Measurements from ENCODE around the gene WEE1.
"Not testable (repeated sequence)": the region's sequence is repeated elsewhere in the genome, so short reads cannot be mapped to it uniquely, and the experiment has no call there.

Gene WEE1

DNA sequence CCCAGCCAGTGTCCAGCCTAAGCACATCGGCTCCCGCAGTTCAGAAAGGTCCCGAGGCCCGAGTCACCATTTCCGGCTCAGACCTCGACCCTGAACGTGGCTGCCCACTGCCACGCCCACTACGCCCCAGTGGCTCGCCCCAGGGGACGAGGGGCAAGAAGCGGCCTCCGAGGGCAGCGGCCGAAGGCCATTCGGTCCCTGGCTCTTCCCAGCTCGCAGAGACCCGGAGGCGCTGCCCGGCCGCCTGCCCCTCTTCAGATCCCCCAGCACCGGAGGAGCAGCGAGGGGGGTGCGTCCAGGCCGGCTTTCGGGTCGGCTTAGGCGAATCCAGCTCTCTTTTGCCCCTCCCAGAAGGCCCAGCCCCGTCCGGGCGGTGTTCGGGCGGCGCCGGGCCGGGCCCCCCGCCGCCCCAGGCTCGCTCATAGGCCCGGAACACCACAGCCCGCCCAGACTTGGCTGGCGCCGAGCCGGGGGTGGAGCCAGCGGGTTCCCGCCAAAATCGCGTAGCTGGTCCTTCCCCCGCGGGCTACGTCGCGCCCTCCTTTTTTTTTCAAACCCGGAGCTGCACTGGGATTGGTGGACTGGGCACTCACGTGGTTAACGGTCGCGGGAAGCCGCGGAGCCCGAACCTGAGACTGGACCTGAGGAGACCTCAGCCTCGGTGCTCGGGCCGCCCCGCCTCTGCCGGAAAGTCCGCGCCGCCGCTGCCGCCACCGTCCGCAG lies at the start of gene WEE1:
Gene WEE1 (plus strand): TSS at position 619 of the 723 bp plus-strand sequence. CDS start 264 bp downstream, outside the sequence.
- DNase-seq = peak; percentile 99

DNA sequence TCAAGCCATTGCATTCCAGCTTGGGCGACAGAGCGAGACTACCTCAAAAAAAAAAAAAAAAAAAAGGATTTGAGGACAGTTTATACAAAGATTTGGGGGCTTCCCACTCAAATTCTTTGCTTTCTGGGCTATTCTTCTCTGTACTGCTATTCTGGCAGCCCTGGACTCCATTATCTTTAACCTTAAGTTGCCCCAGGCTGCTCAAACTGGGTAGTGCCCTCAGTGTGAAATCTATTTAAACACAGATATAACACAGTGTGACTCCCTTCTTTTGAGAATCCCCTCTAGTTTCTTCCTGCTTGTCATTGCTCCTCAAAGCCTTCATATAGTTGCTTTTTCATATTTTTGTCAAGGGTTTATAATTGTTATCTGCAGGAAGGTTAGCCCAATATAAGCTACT lies 49.5 kb upstream of the WEE1 start:
- DNase-seq = no peak

DNA sequence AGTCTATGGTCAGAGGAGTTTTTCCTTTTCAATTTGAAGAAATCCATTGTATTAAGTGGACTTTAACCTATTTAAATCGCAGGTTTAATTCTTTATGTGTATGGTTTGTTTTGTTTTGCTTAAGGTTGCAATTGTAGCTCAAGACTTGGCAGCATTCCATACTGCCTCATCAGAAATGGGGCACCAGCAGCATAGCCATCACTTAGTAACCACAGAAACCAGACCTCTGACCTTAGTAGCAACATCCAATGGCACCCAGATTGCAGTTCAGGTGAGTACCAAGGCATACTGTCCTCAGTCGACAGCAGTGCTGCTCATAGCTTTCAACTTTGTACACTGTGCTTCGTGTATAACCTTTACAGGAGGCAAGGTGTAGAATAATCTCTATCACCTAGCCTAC lies 48.4 kb upstream of the WEE1 start:
- DNase-seq = no peak

DNA sequence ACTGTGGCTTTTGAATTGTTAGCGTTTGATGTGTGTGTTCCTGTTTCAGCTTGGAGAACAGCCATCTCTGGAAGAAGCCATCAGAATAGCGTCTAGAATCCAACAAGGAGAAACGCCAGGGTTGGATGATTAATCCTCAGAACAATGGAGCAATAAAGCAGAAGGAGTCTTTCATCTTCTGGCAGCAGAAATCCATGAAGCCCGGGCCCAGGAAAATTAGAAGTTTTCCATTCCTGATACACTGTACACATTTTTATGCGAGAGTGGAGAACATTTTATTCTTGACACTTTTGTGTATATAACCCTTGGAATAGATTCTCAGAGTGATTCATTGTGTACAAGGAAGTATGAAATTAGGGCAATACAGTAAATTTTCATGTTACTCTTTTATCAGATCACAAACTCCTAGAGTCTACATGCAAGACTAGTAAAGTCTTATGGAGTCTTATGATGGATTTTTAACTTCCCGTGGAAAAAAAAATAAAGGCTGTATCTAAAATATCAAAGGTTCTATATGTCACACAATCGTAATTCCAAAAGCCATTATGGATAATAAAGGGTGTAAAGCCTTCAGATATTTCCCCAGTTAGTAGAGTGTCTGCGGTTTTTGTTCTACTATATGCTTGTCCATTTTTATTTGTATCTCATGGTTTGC lies 45.9 kb upstream of the WEE1 start:
- peak; percentile 88 for DNase-seq

DNA sequence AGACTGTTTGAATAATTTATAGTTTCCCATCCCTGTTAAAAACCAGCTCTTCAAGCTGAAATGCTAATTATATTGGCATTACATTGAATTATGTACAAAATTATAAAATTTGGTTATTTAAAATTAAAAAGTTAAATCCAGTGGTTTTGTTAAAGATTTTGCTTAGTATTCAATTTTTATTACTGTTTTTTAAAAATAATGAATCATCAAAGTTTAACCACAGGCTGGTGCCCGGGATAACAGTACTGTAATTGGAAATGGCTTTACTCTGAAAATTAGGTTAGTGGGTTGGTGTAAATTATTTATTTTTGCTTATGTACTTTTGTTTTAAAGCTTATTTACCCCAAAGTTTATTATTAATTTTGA lies 45.4 kb upstream of the WEE1 start:
- DNase-seq = no peak

DNA sequence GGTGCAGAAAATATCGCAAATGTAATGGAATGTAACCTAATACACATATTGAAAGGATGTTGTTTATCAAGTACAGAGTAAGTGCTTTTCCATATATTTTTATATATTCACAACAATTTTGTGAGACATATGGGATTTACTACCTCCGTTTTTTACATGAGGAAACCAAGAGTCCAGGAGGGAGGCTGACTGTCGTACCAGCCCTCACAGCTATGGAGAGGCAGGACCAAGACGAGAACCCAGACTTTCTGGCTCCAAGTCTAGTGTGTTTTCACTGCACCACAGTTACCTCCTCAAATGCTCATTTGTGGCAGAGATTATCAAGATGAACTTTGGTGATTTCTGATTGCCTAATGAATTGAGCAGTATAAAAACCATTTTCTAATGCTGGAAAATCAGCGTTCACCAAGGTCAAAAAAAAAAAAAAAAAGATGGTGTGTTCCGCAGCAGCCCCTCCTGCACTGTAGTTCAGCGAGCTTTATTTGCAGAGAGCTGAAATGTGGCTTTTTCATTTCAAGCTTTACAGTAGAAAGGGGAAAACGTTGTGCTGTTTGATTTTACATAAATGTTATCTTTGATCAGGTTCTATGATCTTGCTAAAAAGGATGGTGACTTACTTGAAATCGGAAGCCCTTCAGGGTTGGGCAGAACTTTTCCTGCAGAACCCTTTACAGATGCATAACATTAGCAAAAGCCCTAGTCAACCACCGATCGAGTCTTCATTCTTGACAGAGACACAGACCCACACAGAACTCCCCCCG lies 44.7 kb upstream of the WEE1 start:
- no peak for DNase-seq

DNA sequence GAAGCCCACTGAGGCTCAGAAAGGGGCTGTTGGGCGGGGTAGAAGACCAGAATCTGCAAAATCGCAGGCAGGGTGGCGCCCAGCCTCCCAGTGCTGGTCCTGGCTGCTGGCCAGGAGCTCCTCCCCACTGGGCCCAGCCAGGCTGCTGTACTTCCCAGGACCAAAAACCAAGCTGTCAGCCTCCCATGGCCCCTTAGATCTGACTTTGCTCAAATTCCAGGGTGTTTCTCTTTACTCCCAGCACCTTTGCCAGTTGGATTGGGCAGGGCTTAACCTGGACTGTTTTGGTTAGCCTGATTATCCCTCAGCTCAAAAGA lies 44.2 kb upstream of the WEE1 start:
- no peak for DNase-seq

DNA sequence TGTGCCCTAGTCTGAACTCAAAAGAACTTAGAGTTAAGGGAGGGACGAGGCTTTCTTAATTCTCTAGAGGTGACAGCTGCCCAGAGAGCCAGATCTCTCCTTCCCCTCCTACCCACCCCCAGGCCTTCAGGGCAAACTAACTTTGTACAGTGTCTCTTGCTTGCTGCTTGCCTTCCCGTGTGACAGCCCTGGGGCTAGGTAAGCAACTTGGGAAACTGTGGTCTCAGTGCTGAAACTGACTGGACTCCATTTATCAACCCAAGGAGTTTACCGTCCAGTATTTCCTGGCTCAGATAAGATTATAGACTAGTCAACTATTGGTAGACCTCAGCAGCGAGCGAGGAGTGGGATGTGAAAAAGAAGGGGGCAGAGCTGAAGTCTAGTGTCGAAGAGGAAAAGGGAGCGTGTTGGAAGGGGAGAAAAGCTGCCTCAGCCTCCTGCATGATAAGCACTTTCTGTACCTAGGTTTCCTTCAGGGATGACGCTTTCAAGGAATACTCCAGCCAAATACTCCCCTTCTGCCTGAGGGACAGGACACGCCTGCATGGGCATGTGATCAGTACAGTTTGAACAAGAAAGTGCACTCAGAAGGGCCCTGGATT lies 43.3 kb upstream of the WEE1 start:
- DNase-seq = no peak

DNA sequence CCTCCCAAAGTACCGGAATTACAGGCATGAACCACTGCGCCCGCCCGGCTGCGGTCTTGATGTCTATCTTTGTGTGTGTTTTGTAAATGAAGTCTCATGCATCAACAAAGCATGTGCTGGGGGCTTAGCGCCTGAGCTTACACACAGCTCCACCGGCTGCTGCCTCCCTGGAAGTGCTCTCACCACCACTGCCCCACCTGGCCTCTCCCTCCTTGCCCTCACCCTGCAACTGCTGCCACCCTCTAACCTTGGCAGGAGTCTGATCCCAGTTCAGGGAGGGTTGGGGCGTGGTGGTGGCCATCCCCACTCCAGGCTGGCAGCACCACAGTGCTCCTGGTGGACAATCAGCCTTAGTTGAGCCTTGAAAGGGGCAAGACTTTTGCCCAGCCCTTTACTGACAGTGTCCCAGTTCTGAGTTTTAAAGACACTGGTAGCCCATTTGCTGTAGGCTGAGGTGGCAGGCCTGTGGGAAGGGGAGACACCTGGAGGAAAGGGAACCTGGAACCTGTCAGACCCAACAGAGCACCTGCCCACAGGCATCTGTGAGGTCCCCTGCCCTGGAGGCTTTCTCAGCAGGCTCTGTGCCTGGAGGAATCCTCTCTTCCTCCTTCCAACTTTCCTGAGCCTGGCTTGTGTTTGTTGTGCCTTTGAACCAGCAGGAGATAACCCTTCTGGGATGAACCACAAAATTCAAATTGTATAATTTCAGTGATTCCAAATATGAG lies 42.4 kb upstream of the WEE1 start:
- DNase-seq = no peak

DNA sequence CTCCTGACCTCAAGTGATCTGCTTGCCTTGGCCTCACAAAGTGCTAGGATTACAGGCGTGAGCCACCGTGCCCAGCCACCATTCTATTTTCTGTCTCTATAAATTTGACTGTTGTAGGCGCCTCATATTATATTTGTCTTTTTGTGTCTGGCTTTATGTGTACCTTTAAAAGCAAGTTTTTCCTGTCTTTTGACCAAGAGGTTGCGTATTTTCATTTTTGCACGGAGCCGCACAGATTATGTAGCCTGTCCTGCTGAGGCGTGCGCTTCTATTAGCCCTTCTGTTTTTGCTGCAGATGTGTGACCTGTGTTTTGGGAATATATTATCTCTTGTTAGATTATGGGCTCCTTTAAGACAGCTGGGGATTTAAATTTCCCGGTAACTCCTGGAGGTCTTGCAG lies 40.4 kb upstream of the WEE1 start:
- DNase-seq = no peak

DNA sequence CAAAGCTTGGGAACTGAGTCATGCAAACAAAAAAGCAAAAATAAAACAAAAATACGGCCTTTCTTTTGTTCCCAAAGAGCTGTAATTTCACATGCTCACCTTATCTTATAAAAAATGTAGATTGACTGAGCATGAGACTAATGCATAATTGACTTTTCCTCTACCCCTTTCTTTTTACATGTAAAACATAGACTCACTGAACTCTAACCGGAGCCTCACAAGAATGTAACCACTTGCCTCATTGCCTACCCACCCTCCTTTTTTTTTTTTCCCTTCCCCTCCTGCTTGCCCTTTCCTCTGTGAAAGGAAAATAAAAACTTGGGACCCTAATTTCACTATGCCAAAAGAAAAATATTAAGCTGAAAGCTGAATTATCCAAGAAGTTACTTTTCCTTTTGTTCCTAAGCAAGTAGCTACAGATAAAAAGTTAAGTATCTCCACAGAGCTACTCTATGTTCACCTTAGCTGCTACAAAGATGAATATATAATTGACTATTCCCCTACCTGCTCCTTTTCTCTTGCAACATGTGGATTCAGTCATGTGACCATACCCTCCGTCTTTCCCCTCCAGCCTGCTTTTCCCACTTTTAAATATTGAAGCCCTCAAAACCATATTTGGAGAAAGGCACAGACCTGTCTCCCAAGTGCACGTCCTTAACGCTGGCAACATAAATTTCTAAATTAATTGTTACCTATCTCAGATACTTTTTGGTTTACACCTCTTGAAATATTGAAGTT lies 39.6 kb upstream of the WEE1 start:
- peak; percentile 27 for DNase-seq

DNA sequence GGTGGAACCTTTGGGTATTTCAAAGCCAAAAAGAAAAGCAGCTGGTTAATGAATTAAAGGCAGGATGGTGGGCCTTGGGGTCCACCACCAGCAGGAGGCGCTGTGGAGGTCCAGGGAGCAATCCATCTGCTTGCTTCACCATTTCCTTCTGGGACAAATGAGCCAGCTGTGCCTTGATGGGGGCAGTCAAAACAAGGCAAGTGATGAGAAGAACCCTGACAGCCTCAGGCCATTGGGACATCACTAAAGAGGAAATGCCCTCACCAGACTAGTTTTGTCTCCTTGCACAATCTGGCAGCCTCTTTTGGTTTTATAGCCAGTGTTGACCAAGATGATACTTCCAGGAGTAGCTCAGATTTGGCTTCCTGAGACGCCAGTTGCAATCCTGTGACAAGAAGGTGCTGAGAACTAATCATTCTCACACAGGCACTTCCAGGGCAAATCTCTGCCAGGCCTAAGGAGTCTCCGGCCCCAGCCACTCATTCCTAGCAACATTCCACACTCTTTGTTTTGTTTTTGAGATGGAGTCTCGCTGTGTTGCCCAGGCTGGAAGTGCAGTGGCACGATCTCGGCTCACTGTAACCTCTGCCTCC lies 38.2 kb upstream of the WEE1 start:
- peak; percentile 51 for DNase-seq

DNA sequence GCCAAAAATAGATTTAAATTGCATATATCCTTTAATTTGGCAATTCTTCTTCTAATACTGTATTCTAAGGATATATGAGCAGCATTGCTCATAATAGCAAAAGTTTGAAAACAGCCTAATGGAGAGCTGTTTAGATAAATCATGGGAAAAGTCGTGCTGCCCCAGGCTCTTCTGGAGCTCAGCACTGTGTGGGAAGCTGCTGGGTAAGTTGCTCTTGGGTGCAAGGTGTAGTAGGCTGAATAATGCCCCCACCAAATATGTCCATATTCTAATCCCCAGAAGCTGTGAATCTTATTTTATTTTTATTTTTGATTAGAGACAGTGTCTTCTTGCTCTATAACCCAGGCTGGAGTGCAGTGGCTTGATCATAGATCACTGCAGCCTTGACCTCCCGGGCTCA lies 34.9 kb upstream of the WEE1 start:
- no peak for DNase-seq

DNA sequence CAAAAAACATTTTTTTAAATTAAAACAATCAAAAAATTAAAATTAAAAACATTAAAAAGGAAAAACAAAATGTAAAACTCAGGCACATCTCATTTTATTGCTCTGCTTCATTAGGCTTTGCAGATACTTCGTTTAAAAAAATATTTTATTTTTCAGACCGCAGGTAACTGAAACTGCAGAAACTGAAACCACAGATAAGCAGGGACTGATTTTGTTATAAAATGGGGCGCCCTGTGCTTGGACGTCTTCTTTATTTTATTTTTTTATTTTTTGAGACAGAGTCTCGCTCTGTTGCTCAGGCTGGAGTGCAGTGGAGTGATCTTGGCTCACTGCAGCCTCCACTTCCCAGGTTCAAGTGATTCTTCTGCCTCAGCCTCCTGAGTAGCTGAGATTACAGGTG lies 24.3 kb upstream of the WEE1 start:
- DNase-seq = not testable (repeated sequence)

DNA sequence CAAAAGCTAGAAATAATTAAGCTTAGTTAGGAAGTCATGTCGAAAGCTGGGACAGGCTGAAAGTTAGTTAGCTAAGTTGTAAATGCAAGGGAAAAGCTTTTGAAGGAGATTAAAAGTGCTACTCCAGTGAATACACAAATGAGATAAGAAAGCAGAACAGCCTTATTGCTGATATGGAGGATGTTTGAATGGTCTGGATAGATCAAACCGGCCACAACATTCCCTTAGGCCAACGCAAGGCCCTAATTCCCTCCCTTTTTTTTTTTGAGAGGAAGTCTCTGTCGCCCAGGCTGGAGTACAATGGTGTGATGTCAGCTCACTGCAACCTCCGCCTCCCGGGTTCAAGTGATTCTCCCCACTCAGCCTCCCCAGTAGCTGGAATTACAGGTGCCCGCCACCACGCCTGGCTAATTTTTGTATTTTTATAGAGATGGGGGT lies 23.3 kb upstream of the WEE1 start:
- no peak for DNase-seq

DNA sequence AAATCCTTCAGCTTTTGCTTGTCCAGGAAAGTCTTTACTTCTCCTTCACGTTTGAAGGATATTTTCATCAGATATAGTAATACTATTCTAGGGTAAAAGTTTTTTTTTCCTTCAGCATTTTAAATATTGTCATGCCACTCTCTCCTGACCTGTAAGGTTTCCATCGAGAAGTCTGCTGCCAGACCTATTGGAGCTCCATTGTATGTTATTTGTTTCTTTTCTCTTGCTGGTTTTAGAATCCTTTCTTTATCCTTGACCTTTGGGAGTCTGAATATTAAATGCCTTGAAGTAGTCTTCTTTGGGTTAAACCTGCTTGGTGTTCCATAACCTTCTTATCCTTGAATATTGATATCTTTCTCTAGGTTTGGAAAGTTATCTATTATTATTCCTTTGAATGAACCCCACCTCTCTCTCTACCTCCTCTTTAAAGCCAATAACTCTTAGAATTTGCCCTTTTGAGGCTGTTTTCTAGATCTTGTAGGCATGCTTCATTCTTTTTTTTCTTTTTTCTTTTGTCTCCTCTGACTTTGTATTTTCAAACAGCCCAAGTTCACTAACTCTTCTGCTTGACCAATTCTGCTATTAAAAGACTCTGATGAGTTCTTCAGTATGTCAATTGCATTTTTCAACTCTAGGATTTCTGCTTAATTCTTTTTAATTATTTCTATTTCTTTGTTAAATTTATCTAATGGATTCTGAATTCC lies 12.0 kb upstream of the WEE1 start:
- no peak for DNase-seq

DNA sequence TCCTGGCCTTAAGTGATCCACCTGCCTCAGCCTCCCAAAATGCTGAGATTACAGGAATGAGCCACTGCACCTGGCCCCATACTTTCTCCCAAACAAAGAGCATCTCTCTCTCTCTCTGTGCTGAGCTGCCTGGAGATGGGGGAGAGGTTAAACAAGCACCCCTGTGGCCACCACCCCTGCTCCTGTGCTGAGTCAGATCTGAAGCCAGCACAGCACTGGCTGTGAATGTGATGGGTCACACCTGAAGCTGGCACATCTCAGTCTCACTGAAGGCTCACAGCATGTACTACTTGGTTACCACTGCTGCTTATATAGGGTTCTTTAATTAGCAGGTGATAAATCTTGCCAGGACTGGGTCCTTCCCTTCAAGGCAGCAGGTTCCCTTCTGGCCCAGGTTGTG lies 10.8 kb upstream of the WEE1 start:
- no peak for DNase-seq

DNA sequence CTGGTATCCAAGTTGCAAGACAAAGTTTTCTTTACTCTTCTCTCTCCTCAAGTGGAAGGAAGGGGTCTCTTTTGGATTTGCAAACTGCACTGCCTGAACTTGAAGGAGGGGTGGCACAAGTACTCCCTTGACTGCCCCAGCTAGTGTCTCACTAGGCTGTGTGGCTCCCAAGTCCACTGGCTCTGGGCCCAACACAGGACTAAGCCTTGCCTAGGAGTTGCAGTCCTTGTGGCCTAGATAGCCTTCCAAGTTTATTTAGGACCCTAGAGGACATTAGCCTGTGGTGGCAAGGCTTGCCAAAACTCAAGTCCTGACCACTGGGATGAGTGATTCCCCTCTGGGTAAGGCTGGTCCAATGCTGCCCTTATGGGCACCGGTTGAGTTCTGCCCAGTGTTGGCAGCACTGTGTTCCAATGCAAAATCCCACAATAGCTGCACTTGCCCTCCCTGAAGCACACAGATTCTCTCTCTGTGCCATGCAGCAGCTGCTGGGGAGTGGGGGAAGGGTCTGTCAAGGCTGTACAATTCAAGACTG lies 10.2 kb upstream of the WEE1 start:
- no peak for DNase-seq

DNA sequence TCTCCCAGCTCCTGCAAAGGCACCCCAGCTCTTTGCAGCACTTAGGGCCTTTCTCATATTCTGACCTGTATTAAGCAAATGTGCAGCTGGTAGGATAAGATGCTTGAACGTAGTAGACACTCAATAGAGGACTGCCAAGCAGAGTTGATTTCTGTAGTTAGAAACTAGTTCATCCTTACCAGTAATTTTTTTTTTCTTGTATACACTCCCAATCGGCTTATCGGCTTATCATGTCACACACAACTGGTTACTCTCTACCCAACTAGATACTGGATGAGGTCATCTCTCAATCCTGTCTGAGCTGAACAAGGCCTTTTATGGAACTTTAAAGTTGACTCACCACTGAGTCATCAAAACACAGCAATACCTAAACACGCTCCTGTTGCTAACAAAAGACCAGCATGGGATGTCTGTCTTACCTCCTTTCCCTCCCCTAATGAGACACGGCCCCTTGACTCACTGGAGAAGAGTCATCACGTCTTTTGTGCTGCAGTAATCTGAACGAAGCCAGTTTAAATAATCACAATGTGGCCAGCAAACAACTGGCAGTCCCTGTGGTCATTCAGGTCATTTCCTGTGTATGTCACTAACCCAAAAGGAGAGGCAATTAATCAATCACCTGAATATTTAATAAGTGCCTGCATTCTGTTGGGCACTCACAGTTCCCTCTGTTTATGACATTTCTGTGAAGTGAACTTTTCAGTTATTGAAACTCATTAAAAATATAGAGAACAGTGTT lies 7.5 kb upstream of the WEE1 start:
- DNase-seq = peak; percentile 100

DNA sequence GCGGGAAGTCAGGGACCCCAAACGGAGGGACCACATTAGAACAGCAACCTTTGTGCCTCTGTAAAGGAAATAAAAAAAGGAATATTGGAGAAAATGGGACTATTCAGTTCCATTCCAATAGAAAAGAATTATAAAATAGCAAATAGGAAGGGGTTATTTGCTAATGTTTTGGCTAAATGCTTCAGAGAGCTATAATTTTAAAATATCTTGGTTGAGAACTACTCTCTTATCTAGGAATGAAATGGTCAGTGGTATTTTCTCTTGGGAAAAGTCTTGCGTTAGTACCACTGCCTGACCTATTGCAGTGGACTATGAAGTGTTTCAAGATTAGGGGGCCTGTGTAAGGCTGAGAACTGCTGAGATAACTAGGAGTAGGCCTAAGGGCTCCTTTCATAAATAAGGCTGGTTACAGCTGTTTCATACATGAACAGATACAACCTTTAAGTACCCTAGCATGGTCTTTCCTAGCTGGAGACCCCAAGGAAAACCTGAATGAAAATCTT lies 6.9 kb upstream of the WEE1 start:
- peak; percentile 50 for DNase-seq
